ENCODE results near the gene DEPP1. TPM values are rescaled to one million over a fixed set of nuclear protein-coding genes. Genes with fewer than 3 reads are reported as not detected.

DEPP1 gene
- total and polyA plus RNA-seq, 2 of the 13 experiments (the other 11 are each of a cell fraction or from before 2014, with no cell fraction given), result 14.8 to 270 TPM

DNA sequence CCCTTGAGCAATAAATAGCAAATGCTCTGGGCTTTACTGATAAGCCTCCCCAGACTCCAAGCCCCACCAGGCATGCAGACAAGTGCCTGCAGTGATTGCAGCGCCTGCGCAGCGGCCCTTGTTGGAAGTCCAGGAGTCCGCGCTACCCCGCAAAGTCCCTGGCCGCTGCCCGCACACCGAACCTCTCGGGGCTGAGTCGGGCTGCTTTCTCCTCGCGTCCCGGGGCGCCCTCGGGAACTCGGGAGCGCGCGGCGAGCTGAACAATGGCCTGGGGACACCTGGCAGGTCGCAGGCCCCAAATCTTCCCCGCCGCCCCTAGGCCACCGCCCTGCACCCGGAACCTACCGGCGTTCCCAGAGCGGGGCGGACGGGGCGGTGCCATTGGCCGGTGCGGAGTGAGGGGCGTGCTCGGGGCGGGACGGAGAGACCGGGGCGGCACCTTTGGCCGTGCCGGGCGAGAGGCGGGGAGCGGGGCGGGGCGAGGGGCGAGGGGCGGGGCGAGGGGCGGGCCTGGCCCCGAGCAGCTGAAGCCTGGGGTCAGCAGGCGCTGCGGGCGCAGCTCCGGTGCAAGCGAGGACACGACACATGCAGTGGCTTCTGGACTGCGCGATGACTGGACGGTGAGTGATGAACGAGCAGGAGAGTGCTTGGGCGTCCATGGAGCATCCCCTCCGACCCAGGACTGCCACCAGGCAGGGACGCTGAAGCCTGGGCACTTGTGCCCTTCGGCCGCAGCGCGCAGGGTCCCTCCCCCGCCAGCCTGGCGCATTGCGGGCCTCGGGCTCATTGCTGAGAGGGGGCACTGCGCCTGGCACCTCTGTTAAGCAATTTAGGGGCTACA, 19.1 kb downstream of the DEPP1 start, which contains the start of gene RASSF4 (continued):
- TF ChIP-seq, protein P1, sequence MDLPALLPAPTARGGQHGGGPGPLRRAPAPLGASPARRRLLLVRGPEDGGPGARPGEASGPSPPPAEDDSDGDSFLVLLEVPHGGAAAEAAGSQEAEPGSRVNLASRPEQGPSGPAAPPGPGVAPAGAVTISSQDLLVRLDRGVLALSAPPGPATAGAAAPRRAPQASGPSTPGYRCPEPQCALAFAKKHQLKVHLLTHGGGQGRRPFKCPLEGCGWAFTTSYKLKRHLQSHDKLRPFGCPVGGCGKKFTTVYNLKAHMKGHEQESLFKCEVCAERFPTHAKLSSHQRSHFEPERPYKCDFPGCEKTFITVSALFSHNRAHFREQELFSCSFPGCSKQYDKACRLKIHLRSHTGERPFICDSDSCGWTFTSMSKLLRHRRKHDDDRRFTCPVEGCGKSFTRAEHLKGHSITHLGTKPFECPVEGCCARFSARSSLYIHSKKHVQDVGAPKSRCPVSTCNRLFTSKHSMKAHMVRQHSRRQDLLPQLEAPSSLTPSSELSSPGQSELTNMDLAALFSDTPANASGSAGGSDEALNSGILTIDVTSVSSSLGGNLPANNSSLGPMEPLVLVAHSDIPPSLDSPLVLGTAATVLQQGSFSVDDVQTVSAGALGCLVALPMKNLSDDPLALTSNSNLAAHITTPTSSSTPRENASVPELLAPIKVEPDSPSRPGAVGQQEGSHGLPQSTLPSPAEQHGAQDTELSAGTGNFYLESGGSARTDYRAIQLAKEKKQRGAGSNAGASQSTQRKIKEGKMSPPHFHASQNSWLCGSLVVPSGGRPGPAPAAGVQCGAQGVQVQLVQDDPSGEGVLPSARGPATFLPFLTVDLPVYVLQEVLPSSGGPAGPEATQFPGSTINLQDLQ (CRISPR knock-in tag; IDR thresholded peaks at IDR 0.05), result no peak
- TF ChIP-seq, protein P2, sequence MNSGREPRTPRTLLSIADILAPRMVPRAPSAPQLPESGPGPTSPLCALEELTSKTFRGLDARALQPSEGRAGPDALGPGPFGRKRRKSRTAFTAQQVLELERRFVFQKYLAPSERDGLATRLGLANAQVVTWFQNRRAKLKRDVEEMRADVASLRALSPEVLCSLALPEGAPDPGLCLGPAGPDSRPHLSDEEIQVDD (CRISPR knock-in tag; IDR thresholded peaks at IDR 0.05; ENCODE audit: borderline replicate concordance), result no peak
- 0 out of 2 replicates have a peak, but pooled peaks have one; percentile 26 for TF ChIP-seq FOSL1 (CRISPR knock-in tag; IDR thresholded peaks at IDR 0.05; ENCODE audit: borderline replicate concordance)
- peak; percentile 53; the same call in 1 of the 2 replicates for TF ChIP-seq ZIK1 (CRISPR knock-in tag; IDR thresholded peaks at IDR 0.05; ENCODE audit: borderline replicate concordance, low read depth)
- 0 out of 2 replicates have a peak, but pooled peaks have one; percentile 43 for TF ChIP-seq ZNF879 (CRISPR knock-in tag; IDR thresholded peaks at IDR 0.05)
- peak; percentile 92 for TF ChIP-seq HDAC1 (CRISPR knock-in tag; IDR thresholded peaks at IDR 0.05)
- 0 out of 2 replicates have a peak, but pooled peaks have one; percentile 71 for TF ChIP-seq FLYWCH1 (CRISPR knock-in tag; IDR thresholded peaks at IDR 0.05)
- peak; percentile 84; the same call in 1 of the 2 replicates for TF ChIP-seq FOXC1 (CRISPR knock-in tag; IDR thresholded peaks at IDR 0.05; ENCODE audit: borderline replicate concordance)
- TF ChIP-seq, protein P3, sequence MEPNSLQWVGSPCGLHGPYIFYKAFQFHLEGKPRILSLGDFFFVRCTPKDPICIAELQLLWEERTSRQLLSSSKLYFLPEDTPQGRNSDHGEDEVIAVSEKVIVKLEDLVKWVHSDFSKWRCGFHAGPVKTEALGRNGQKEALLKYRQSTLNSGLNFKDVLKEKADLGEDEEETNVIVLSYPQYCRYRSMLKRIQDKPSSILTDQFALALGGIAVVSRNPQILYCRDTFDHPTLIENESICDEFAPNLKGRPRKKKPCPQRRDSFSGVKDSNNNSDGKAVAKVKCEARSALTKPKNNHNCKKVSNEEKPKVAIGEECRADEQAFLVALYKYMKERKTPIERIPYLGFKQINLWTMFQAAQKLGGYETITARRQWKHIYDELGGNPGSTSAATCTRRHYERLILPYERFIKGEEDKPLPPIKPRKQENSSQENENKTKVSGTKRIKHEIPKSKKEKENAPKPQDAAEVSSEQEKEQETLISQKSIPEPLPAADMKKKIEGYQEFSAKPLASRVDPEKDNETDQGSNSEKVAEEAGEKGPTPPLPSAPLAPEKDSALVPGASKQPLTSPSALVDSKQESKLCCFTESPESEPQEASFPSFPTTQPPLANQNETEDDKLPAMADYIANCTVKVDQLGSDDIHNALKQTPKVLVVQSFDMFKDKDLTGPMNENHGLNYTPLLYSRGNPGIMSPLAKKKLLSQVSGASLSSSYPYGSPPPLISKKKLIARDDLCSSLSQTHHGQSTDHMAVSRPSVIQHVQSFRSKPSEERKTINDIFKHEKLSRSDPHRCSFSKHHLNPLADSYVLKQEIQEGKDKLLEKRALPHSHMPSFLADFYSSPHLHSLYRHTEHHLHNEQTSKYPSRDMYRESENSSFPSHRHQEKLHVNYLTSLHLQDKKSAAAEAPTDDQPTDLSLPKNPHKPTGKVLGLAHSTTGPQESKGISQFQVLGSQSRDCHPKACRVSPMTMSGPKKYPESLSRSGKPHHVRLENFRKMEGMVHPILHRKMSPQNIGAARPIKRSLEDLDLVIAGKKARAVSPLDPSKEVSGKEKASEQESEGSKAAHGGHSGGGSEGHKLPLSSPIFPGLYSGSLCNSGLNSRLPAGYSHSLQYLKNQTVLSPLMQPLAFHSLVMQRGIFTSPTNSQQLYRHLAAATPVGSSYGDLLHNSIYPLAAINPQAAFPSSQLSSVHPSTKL (CRISPR knock-in tag; IDR thresholded peaks at IDR 0.05), result peak; percentile 64
- TF ChIP-seq, protein P4, sequence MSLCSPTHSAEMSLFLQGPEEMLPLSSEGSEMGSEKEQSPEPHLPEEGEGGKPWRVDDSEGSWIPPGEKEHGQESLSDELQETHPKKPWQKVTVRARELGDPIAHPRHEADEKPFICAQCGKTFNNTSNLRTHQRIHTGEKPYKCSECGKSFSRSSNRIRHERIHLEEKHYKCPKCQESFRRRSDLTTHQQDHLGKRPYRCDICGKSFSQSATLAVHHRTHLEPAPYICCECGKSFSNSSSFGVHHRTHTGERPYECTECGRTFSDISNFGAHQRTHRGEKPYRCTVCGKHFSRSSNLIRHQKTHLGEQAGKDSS (CRISPR knock-in tag; IDR thresholded peaks at IDR 0.05; ENCODE audit: borderline replicate concordance, low read depth), result 0 out of 2 replicates have a peak, but pooled peaks have one; percentile 16
- peak; percentile 79; the same call in 1 of the 2 replicates for TF ChIP-seq SALL2 (CRISPR knock-in tag; IDR thresholded peaks at IDR 0.05)
- 0 out of 2 replicates have a peak, but pooled peaks have one; percentile 10 for TF ChIP-seq ZNF274 (CRISPR knock-in tag; IDR thresholded peaks at IDR 0.05)
- TF ChIP-seq, protein P5, sequence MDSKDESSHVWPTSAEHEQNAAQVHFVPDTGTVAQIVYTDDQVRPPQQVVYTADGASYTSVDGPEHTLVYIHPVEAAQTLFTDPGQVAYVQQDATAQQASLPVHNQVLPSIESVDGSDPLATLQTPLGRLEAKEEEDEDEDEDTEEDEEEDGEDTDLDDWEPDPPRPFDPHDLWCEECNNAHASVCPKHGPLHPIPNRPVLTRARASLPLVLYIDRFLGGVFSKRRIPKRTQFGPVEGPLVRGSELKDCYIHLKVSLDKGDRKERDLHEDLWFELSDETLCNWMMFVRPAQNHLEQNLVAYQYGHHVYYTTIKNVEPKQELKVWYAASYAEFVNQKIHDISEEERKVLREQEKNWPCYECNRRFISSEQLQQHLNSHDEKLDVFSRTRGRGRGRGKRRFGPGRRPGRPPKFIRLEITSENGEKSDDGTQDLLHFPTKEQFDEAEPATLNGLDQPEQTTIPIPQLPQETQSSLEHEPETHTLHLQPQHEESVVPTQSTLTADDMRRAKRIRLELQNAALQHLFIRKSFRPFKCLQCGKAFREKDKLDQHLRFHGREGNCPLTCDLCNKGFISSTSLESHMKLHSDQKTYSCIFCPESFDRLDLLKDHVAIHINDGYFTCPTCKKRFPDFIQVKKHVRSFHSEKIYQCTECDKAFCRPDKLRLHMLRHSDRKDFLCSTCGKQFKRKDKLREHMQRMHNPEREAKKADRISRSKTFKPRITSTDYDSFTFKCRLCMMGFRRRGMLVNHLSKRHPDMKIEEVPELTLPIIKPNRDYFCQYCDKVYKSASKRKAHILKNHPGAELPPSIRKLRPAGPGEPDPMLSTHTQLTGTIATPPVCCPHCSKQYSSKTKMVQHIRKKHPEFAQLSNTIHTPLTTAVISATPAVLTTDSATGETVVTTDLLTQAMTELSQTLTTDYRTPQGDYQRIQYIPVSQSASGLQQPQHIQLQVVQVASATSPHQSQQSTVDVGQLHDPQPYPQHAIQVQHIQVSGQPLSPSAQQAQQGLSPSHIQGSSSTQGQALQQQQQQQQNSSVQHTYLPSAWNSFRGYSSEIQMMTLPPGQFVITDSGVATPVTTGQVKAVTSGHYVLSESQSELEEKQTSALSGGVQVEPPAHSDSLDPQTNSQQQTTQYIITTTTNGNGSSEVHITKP (CRISPR knock-in tag; IDR thresholded peaks at IDR 0.05; ENCODE audit: low read depth), result 0 out of 2 replicates have a peak, but pooled peaks have one; percentile 64
- no peak for TF ChIP-seq ZNF207 (IDR thresholded peaks at IDR 0.05; ENCODE audit: borderline replicate concordance)
- TF ChIP-seq KLF11 (CRISPR knock-in tag; IDR thresholded peaks at IDR 0.05), result peak; percentile 47; the same call in 1 of the 2 replicates
